GM12878 (cell line): ENCODE measurements around the gene FSD1L. TPM values are rescaled to one million over a fixed set of nuclear protein-coding genes. Genes with fewer than 3 reads are reported as not detected.

Source experiments
- ATAC-seq: fragments of 200-7000 bp; cut with Tn5 transposase; 3 replicates; pipeline ENCODE4 v1.9.1; 2020; ENCODE audit warnings: mild to moderate bottlenecking, moderate library complexity
- BruUV-seq: library from RNA; stranded (reverse); fragments of 400-500 nt; replicated peaks from 2 replicates; lab custom pipeline; 2021; lab: Mats Ljungman, UMichigan
- CTCF ChIA-PET: fragments of 300-600 bp; sonication (Branson Sonifier 250); formaldehyde crosslinking; extraction: SDS; loops from one replicate; lab custom pipeline; 2021; ENCODE audit warnings: inconsistent platforms; lab: Yijun Ruan, JAX
- POLR2A ChIA-PET: fragments of 350-600 bp; formaldehyde crosslinking; extraction: SDS; loops from one replicate; lab custom pipeline; 2021; ENCODE audit warnings: inconsistent platforms; lab: Charles Lee
- RAD21 ChIA-PET: fragments of 300-600 bp; sonication (Branson Sonifier 250); formaldehyde crosslinking; loops from one replicate; lab custom pipeline; 2023; ENCODE audit warnings: antibody characterized with exemption; ENCODE audit not compliant: unreplicated experiment; lab: Charles Lee
- SMC1A ChIA-PET: fragments of 300-600 bp; sonication (Branson Sonifier 250); formaldehyde crosslinking; loops from one replicate; lab custom pipeline; 2023; ENCODE audit not compliant: unreplicated experiment, uncharacterized antibody; lab: Charles Lee
- DNase-seq: peaks from one replicate; pipeline ENCODE4 v3.0.0-alpha.2; 2011; ENCODE audit warnings: low read depth, low spot score
- FAIRE-seq: peaks from 3 replicates; lab custom pipeline; 2011; peaks lifted over from hg19 to GRCh38; lab: Jason Lieb, UNC
- H2AFZ ChIP-seq: 2 replicates; pipeline ENCODE4 v1.6.0; 2011; ENCODE audit warnings: low read depth, low read length, control low read depth; ENCODE audit not compliant: control insufficient read depth
- H3K27ac ChIP-seq: 2 replicates; pipeline ENCODE4 v1.5.1; 2011; ENCODE audit warnings: control low read depth; ENCODE audit not compliant: control insufficient read depth, insufficient read depth
- H3K27me3 ChIP-seq, 2 experiments: replicated peaks in 1 of 2; 2 replicates each; pipeline versions ENCODE4 v1.6.0 to v1.6.1; 2011; ENCODE audit warnings: low read length in 1 of 2; ENCODE audit not compliant: control insufficient read depth in 2 of 2, insufficient read depth in 2 of 2
- H3K36me3 ChIP-seq, 2 experiments: 2 replicates each; pipeline ENCODE4 v1.5.1; 2011; ENCODE audit warnings: low read length in 1 of 2; ENCODE audit not compliant: control insufficient read depth in 2 of 2, insufficient read depth in 2 of 2
- H3K4me1 ChIP-seq: 2 replicates; pipeline ENCODE4 v1.6.1; 2011; ENCODE audit warnings: mild to moderate bottlenecking, low read length, moderate library complexity, mixed read lengths; ENCODE audit not compliant: control insufficient read depth, insufficient read depth
- H3K4me2 ChIP-seq: 2 replicates; pipeline ENCODE4 v1.6.0; 2011; ENCODE audit warnings: control low read depth; ENCODE audit not compliant: control insufficient read depth, insufficient read depth
- H3K4me3 ChIP-seq: fragments of 200-600 bp; sonication (generic); 2 replicates; pipeline ENCODE4 v1.5.1; 2016
- H3K79me2 ChIP-seq: 2 replicates; pipeline ENCODE4 v1.6.0; 2011; ENCODE audit warnings: low read length; ENCODE audit not compliant: control insufficient read depth, insufficient read depth
- H3K9ac ChIP-seq: 2 replicates; pipeline ENCODE4 v1.8.0; 2011; ENCODE audit warnings: low read length, control low read depth, mixed read lengths; ENCODE audit not compliant: control insufficient read depth, insufficient read depth
- H3K9me3 ChIP-seq: replicated peaks from 3 replicates; pipeline ENCODE4 v1.5.1; 2011; ENCODE audit warnings: mild to moderate bottlenecking, low read length; ENCODE audit not compliant: control insufficient read depth, insufficient read depth
- H4K20me1 ChIP-seq: 2 replicates; pipeline ENCODE4 v1.6.0; 2011; ENCODE audit not compliant: control insufficient read depth, insufficient read depth
- BACH1 ChIP-seq: fragments of 450-650 bp; IDR thresholded peaks from 2 replicates; pipeline ENCODE4 v1.6.1; 2017; ENCODE audit warnings: mild to moderate bottlenecking, borderline replicate concordance
- DPF2 ChIP-seq: fragments of 450-650 bp; IDR thresholded peaks from 2 replicates; pipeline ENCODE4 v1.6.1; 2017; ENCODE audit warnings: mild to moderate bottlenecking
- EED ChIP-seq: sonication (generic); IDR thresholded peaks from 2 replicates; pipeline ENCODE4 v1.6.1; 2016; ENCODE audit warnings: antibody characterized with exemption, low read depth
- HSF1 ChIP-seq: fragments of 150-350 bp; IDR thresholded peaks from 2 replicates; pipeline ENCODE4 v1.6.1; 2014; ENCODE audit warnings: mild to moderate bottlenecking, low read depth, low read length
- IKZF1 ChIP-seq: fragments of 450-650 bp; conservative IDR thresholded peaks from 2 replicates; pipeline ENCODE4 v1.6.1; 2017; ENCODE audit warnings: antibody characterized with exemption, mild to moderate bottlenecking
- KDM1A ChIP-seq: fragments of 200-600 bp; sonication (generic); IDR thresholded peaks from 2 replicates; pipeline ENCODE4 v1.6.1; 2016; ENCODE audit warnings: borderline replicate concordance
- PKNOX1 ChIP-seq: fragments of 450-650 bp; IDR thresholded peaks from 2 replicates; pipeline ENCODE4 v1.6.1; 2016; ENCODE audit warnings: mild to moderate bottlenecking
- PRDM15 ChIP-seq: fragments of 450-650 bp; formaldehyde crosslinking; IDR thresholded peaks from 2 replicates; pipeline ENCODE4 v1.4.0; 2020; ENCODE audit warnings: mild to moderate bottlenecking, moderate library complexity
- RBBP5 ChIP-seq: fragments of 200-600 bp; sonication (generic); conservative IDR thresholded peaks from 2 replicates; pipeline ENCODE4 v1.6.1; 2016
- RUNX3 ChIP-seq: IDR thresholded peaks from 2 replicates; pipeline ENCODE4 v1.6.1; 2012; ENCODE audit warnings: low read length, inconsistent platforms
- SIX5 ChIP-seq: IDR thresholded peaks from 2 replicates; pipeline ENCODE4 v1.6.1; 2011; ENCODE audit warnings: mild to moderate bottlenecking, low read depth, low read length, moderate library complexity; ENCODE audit not compliant: severe bottlenecking
- SREBF1 ChIP-seq: IDR thresholded peaks from 2 replicates; pipeline ENCODE4 v1.6.1; 2012; ENCODE audit warnings: mild to moderate bottlenecking, low read length
- USF2 ChIP-seq: IDR thresholded peaks from 2 replicates; pipeline ENCODE4 v1.6.1; 2011; ENCODE audit warnings: low read depth, low read length, improper control_type of control experiment, borderline replicate concordance
- ZNF217 ChIP-seq: fragments of 450-650 bp; IDR thresholded peaks from 2 replicates; pipeline ENCODE4 v1.6.1; 2017; ENCODE audit warnings: antibody characterized with exemption, mild to moderate bottlenecking
- ZNF622 ChIP-seq: fragments of 450-650 bp; IDR thresholded peaks from 2 replicates; pipeline ENCODE4 v1.6.1; 2017; ENCODE audit warnings: mild to moderate bottlenecking, inconsistent platforms
- WGBS: methylation state at CpG from one replicate; pipeline ENCODE4 v1.1.6; 2016; ENCODE audit warnings: low lambda C conversion rate; ENCODE audit not compliant: insufficient replicate concordance, insufficient coverage; ENCODE audit errors: missing lambda C conversion rate; 5-methylcytosine and 5-hydroxymethylcytosine counted together
- in situ Hi-C: fragments of 300-500 bp; cut with MboI; formaldehyde crosslinking; loops from 9 replicates; pipeline ENCODE4 v1.14.3; 2018; ENCODE audit warnings: mixed read lengths
- intact Hi-C: fragments of 100-400 bp; cut with micrococcal nuclease; formaldehyde crosslinking; loops from one replicate; pipeline ENCODE4 v1.14.2; 2022; ENCODE audit not compliant: unreplicated experiment
- polyA plus RNA-seq, 11 experiments: library from polyadenylated mRNA; depleted of rRNA in 4 of 11; unstranded in 6 of 11; stranded (reverse) in 5 of 11; fragments of >200 nt; fragmentation: Nextera tagmentation in 4 of 11; fragmentation: Illumina TruSeq in 1 of 11; extraction: Ambion mirVana in 4 of 11; extraction: Trizol in 1 of 11; gene quantifications; 1 replicate in 1 of 11; 2 replicates in 10 of 11; pipeline versions ENCODE4 v1.2.1 to v1.2.3, GENCODE V29; 2011 to 2016; ENCODE audit warnings: inconsistent platforms in 2 of 11, missing spikeins in 2 of 11, low read depth in 1 of 11
- total RNA-seq, 4 experiments: library from RNA; depleted of rRNA in 3 of 4; stranded (reverse); fragments of >200 nt in 3 of 4; fragmentation: Illumina TruSeq in 1 of 4; extraction: Trizol in 1 of 4; gene quantifications; 2 replicates each; pipeline versions ENCODE4 v1.2.1 to v1.2.3, GENCODE V29; 2013 to 2021

The FSD1L gene
- total and polyA plus RNA-seq, 10 of the 15 experiments (the other 5 are each of a cell fraction or from before 2014, with no cell fraction given): 11.9 to 52.4 (median 17.0) TPM

- ChIA-PET POLR2A (interaction anchor here (1.8 kb wide), 1 partner anchor 28 kb away, joined by 7 read pairs; no protein-coding TSS in a partner anchor), CTCF (interaction anchor here (0.5 to 2.8 kb wide), 14 partner anchors 11 to 300 kb away, joined by 3 to 8 read pairs (median 3); no protein-coding TSS in a partner anchor), RAD21 (interaction anchor here (0.6 to 2.6 kb wide), 19 partner anchors 12 to 586 kb away, joined by 3 to 10 read pairs (median 5); partner anchors contain the start of genes FKTN and TMEM38B), SMC1A (interaction anchor here (0.7 to 2.0 kb wide), 16 partner anchors 11 to 266 kb away, joined by 3 to 13 read pairs (median 4); no protein-coding TSS in a partner anchor)
- Histone ChIP-seq H3K9me3 (no peaks in the 10 kb centered on the region; the same call in 2 of the 3 replicates), H4K20me1 (no peaks in the 10 kb centered on the region), H3K36me3 (no peaks in the 10 kb centered on the region), H2AFZ (no peak overlapping the region; the same call in 1 of the 2 replicates), H3K79me2 (peaks cover 26% of the 10 kb centered on the region), H3K4me1 (no peaks in the 10 kb centered on the region), H3K4me3 (peak overlapping the region; percentile 83; the same call in 1 of the 2 replicates), H3K9ac (no peak overlapping the region; the same call in 1 of the 2 replicates), H3K27ac (no peak overlapping the region), H3K27me3 (no peaks in the 10 kb centered on the region), H3K4me2 (peak overlapping the region; percentile 89)
- WGBS: 2% methylated on average over 2 of the region's 2 CpGs
- intact Hi-C loops (loop anchor here (2.0 to 10.0 kb wide), 3 partner anchors 52 to 246 kb away; partner anchors contain the start of genes FKTN and TMEM38B), in situ Hi-C loops (no loop called here)
- ATAC-seq (no peak), FAIRE-seq (no peak), DNase-seq (no peak)
- TSS peak; percentile 69 for BruUV-seq
- TF ChIP-seq USF2: no peak
- TF ChIP-seq ZNF622: no peak
- TF ChIP-seq ZNF217: no peak
- no peak for TF ChIP-seq SIX5
- TF ChIP-seq DPF2: no peak
- no peak for TF ChIP-seq BACH1
- TF ChIP-seq KDM1A: no peak
- no peak for TF ChIP-seq HSF1
- no peak for TF ChIP-seq RUNX3
- no peak for TF ChIP-seq SREBF1
- no peak for TF ChIP-seq RBBP5
- TF ChIP-seq EED: no peak
- TF ChIP-seq PKNOX1: no peak
- TF ChIP-seq PRDM15 (CRISPR knock-in tag): no peak
- TF ChIP-seq IKZF1: no peak
These were observed 1.2 kb downstream of the FSD1L start for GRCh38 chr9:105449081-105449480.
